H1 (cell line): ENCODE data around the gene TAF1L. TPM values are rescaled to one million over a fixed set of nuclear protein-coding genes. Genes with fewer than 3 reads are reported as not detected.

Source experiments
- CHD7 ChIP-seq: fragments of 300-600 bp; sonication (generic); IDR thresholded peaks from 2 replicates; pipeline ENCODE4 v1.7.1; 2012; ENCODE audit warnings: low read length, moderate library complexity, mild to moderate bottlenecking, inconsistent platforms; ENCODE audit not compliant: insufficient replicate concordance
- USF2 ChIP-seq: IDR thresholded peaks from 2 replicates; pipeline ENCODE4 v1.6.1; 2011; ENCODE audit warnings: low read length, improper control_type of control experiment
- polyA plus RNA-seq, 7 experiments: library from polyadenylated mRNA; depleted of rRNA in 3 of 7; stranded (reverse) in 5 of 7; unstranded in 2 of 7; fragments of >200 nt in 5 of 7; fragments of 200-250 nt in 2 of 7; gene quantifications; 1 replicate in 5 of 7; 2 replicates in 1 of 7; 4 replicates in 1 of 7; pipeline versions ENCODE4 v1.2.1 to v1.2.3, GENCODE V29; 2011 to 2013; ENCODE audit warnings: missing spikeins in 2 of 7, mixed read lengths in 2 of 7
- total RNA-seq: library from RNA; stranded (reverse); fragmentation: NEBNext Ultra II Directional; extraction: Animal tissue kit (Norgen Biotek cat#: 25700); gene quantifications from 2 replicates; pipeline ENCODE4 v1.2.1, GENCODE V29; 2021

TAF1L gene
- total and polyA plus RNA-seq, 2 of the 8 experiments (the other 6 are each of a cell fraction or from before 2014, with no cell fraction given): not detected

GRCh38 chr9:32631991-32632390 lies 3.5 kb downstream of the TAF1L start (continued):
- TF ChIP-seq CHD7: no peak
- TF ChIP-seq USF2: no peak
- TF ChIP-seq, all 59 proteins: peak for 0
